ENCODE data around the gene DOK6. TPM values are rescaled to one million over a fixed set of nuclear protein-coding genes. Genes with fewer than 3 reads are reported as not detected.

Gene DOK6
- total and polyA plus RNA-seq, 2 of the 13 experiments (the other 11 are each of a cell fraction or from before 2014, with no cell fraction given), result 17.0 to 17.2 TPM

- Histone ChIP-seq H3K9ac (ENCODE audit: insufficient read depth, low read depth, low read length) (no peak overlapping the region), H4K20me1 (ENCODE audit: insufficient read depth, low read length) (no peaks in the 10 kb centered on the region), H3K9me3 (ENCODE audit: low read length) (no peaks in the 10 kb centered on the region), H3K4me1 (ENCODE audit: insufficient read depth, low read length) (peaks cover 7% of the 10 kb centered on the region; the same call in 1 of the 2 replicates), H3K79me2 (ENCODE audit: insufficient read depth, low read length) (no peaks in the 10 kb centered on the region), H3K27me3 (ENCODE audit: control insufficient read depth in 1 of 2, insufficient read depth in 2 of 2, low read length in 2 of 2) (no peaks in the 10 kb centered on the region), H3K4me2 (ENCODE audit: low read depth, low read length) (no peak overlapping the region), H2AFZ (ENCODE audit: low read length) (no peak overlapping the region), H3K4me3 (replicated peaks in 1 of 3; ENCODE audit: insufficient read depth in 1 of 3, low read depth in 2 of 3, low read length in 3 of 3) (no peak overlapping the region), H3K27ac (ENCODE audit: extremely low read length, insufficient read depth, low read length) (no peak overlapping the region), H3K36me3 (replicated peaks in 1 of 2; ENCODE audit: control insufficient read depth in 1 of 2, insufficient read depth in 2 of 2, low read length in 2 of 2) (no peaks in the 10 kb centered on the region)
- WGBS (ENCODE audit: low lambda C conversion rate), result 86% methylated on average over 2 of the region's 2 CpGs
- DNase-seq (ENCODE audit: low spot score) (no peak), FAIRE-seq (no peak), ATAC-seq (no peak)
- POLR2A ChIA-PET, result no interaction called here
- CTCF ChIA-PET (ENCODE audit: low intra/inter-chr PET ratio, low total read pairs), result no interaction called here
- intact Hi-C loops (cut with micrococcal nuclease; ENCODE audit: unreplicated experiment) (no loop called here), in situ Hi-C loops (cut with HindIII; ENCODE audit: extremely low pct_ligation_motif_present, low pct_unique_long_range_greater_than_20kb) (no loop called here)
- TF ChIP-seq PTBP1 (IDR thresholded peaks at IDR 0.05; ENCODE audit: low read depth, low read length, poor library complexity, severe bottlenecking), result no peak
- TF ChIP-seq PRPF4 (IDR thresholded peaks at IDR 0.05; ENCODE audit: low read depth, low read length, poor library complexity, severe bottlenecking), result no peak
- no peak for TF ChIP-seq ZBTB42 (CRISPR knock-in tag; IDR thresholded peaks at IDR 0.05)
- TF ChIP-seq MZF1 (CRISPR knock-in tag; IDR thresholded peaks at IDR 0.05; ENCODE audit: borderline replicate concordance), result no peak
- no TSS peak for BruUV-seq (replicated peaks)
Observed at GRCh38 chr18:69705987-69706386, 305.3 kb downstream of the DOK6 start.

DNA sequence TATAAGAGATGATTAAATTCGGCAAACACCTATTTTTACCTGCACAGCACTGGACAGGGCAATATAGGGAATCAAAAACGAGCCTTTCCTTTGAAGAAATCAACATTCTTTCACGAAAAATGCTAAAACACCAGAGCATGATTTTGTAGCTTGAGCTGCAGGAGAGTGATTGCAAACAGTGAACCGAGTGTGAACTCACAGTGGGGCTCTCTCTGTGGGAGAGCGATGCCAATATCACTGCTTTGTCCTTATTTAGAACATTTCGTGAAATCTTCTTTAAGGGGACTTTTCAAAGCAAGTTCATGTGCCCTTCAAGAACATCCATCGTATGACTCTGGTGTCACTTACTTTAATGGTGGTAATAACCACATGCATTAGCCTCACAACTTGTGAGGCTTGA, 308.2 kb downstream of the DOK6 start:
- Histone ChIP-seq H3K9ac (ENCODE audit: insufficient read depth, low read depth, low read length) (no peak overlapping the region), H3K9me3 (ENCODE audit: low read length) (no peaks in the 10 kb centered on the region), H3K27ac (ENCODE audit: extremely low read length, insufficient read depth, low read length) (no peak overlapping the region), H3K79me2 (ENCODE audit: insufficient read depth, low read length) (no peaks in the 10 kb centered on the region), H3K36me3 (replicated peaks in 1 of 2; ENCODE audit: control insufficient read depth in 1 of 2, insufficient read depth in 2 of 2, low read length in 2 of 2) (no peaks in the 10 kb centered on the region), H3K4me2 (ENCODE audit: low read depth, low read length) (no peak overlapping the region), H3K27me3 (ENCODE audit: control insufficient read depth in 1 of 2, insufficient read depth in 2 of 2, low read length in 2 of 2) (no peaks in the 10 kb centered on the region), H2AFZ (ENCODE audit: low read length) (no peak overlapping the region), H3K4me1 (ENCODE audit: insufficient read depth, low read length) (peaks cover 7% of the 10 kb centered on the region; the same call in 1 of the 2 replicates), H3K4me3 (replicated peaks in 1 of 3; ENCODE audit: insufficient read depth in 1 of 3, low read depth in 2 of 3, low read length in 3 of 3) (no peak overlapping the region), H4K20me1 (ENCODE audit: insufficient read depth, low read length) (no peaks in the 10 kb centered on the region)
- BruUV-seq (replicated peaks), result no TSS peak
- WGBS (ENCODE audit: low lambda C conversion rate), result 70% methylated on average over 7 of the region's 7 CpGs
- POLR2A ChIA-PET, result no interaction called here
- intact Hi-C loops (cut with micrococcal nuclease; ENCODE audit: unreplicated experiment), result no loop called here
- ATAC-seq, result no peak
- in situ Hi-C loops (cut with HindIII; ENCODE audit: extremely low pct_ligation_motif_present, low pct_unique_long_range_greater_than_20kb), result no loop called here
- DNase-seq (ENCODE audit: low spot score), result no peak
- TF ChIP-seq MAZ (IDR thresholded peaks at IDR 0.05; ENCODE audit: borderline replicate concordance, low read depth, low read length), result no peak
- no peak for TF ChIP-seq MAZ (CRISPR knock-in tag; IDR thresholded peaks at IDR 0.05; ENCODE audit: low read depth)
- CTCF ChIA-PET (ENCODE audit: low intra/inter-chr PET ratio, low total read pairs), result no interaction called here
- FAIRE-seq, result no peak
